ENCODE results near the gene COMMD3. TPM values are rescaled to one million over a fixed set of nuclear protein-coding genes. Genes with fewer than 3 reads are reported as not detected.
A peak's percentile ranks its signal among the peaks of the same experiment; 100 is the strongest.

Gene COMMD3
- polyA plus RNA-seq, 1 donor from 2014 or later = 272 TPM

- Histone ChIP-seq H2AFZ (ENCODE audit: low read depth, low read length) (peak overlapping the region; percentile 78), H3K9me2 (ENCODE audit: insufficient read depth, low read length) (no peaks in the 10 kb centered on the region), H3K9me3 (ENCODE audit: low read length) (no peaks in the 10 kb centered on the region), H3K9ac (ENCODE audit: low read length) (peak overlapping the region; percentile 91), H3K27me3 (ENCODE audit: insufficient read depth, low read depth, low read length) (peaks cover 69% of the 10 kb centered on the region), H3K4me3 (ENCODE audit: low read length) (peak overlapping the region; percentile 83), H3K36me3 (ENCODE audit: insufficient read depth, low read length) (no peaks in the 10 kb centered on the region), H3K79me2 (replicated peaks; ENCODE audit: insufficient read depth, low read length) (peaks cover 62% of the 10 kb centered on the region), H4K20me1 (ENCODE audit: insufficient read depth) (peaks cover 14% of the 10 kb centered on the region), H3K4me2 (ENCODE audit: low read length) (no peak overlapping the region), H3K27ac (ENCODE audit: low read length) (peak overlapping the region; percentile 69), H3F3A (ENCODE audit: insufficient read depth, low read length, poor library complexity, severe bottlenecking) (peaks cover 8% of the 10 kb centered on the region)
- TF ChIP-seq MXI1 (conservative IDR thresholded peaks at IDR 0.05; ENCODE audit: poor library complexity, severe bottlenecking) (peak; percentile 56), REST (IDR thresholded peaks at IDR 0.05; ENCODE audit: borderline replicate concordance) (no peak), SMC3 (conservative IDR thresholded peaks at IDR 0.05; ENCODE audit: poor library complexity) (peak; percentile 39), RAD21 (conservative IDR thresholded peaks at IDR 0.05) (peak; percentile 39)
Measured at GRCh38 chr10:22321156-22321923, 5.2 kb downstream of the COMMD3 start.

GRCh38 chr10:22321924-22322640, 5.9 kb downstream of the COMMD3 start:
- H3K9me3 ChIP-seq (ENCODE audit: low read length) = no peaks in the 10 kb centered on the region
- H3K4me3 ChIP-seq (ENCODE audit: low read length) = peak overlapping the region; percentile 69
- TF ChIP-seq SMC3 (conservative IDR thresholded peaks at IDR 0.05; ENCODE audit: poor library complexity) = no peak
- peak; percentile 39 for TF ChIP-seq POLR2AphosphoS5 (IDR thresholded peaks at IDR 0.05)
- TF ChIP-seq CTCF (IDR thresholded peaks at IDR 0.05; ENCODE audit: poor library complexity, severe bottlenecking) = no peak
- peak; percentile 99 for TF ChIP-seq EZH2 (IDR thresholded peaks at IDR 0.05; ENCODE audit: borderline replicate concordance, insufficient read depth, low read length, poor library complexity, severe bottlenecking)
- peak; percentile 11 for TF ChIP-seq MXI1 (conservative IDR thresholded peaks at IDR 0.05; ENCODE audit: poor library complexity, severe bottlenecking)
- H3F3A ChIP-seq (ENCODE audit: insufficient read depth, low read length, poor library complexity, severe bottlenecking) = peaks cover 4% of the 10 kb centered on the region
- peaks cover 14% of the 10 kb centered on the region for H4K20me1 ChIP-seq (ENCODE audit: insufficient read depth)
- peaks cover 60% of the 10 kb centered on the region for H3K79me2 ChIP-seq (replicated peaks; ENCODE audit: insufficient read depth, low read length)
- H3K9me2 ChIP-seq (ENCODE audit: insufficient read depth, low read length) = no peaks in the 10 kb centered on the region
- peak overlapping the region; percentile 65 for H3K9ac ChIP-seq (ENCODE audit: low read length)
- H2AFZ ChIP-seq (ENCODE audit: low read depth, low read length) = no peak overlapping the region
- peaks cover 75% of the 10 kb centered on the region for H3K27me3 ChIP-seq (ENCODE audit: insufficient read depth, low read depth, low read length)
- no peak overlapping the region for H3K27ac ChIP-seq (ENCODE audit: low read length)
- peak overlapping the region; percentile 36 for H3K4me2 ChIP-seq (ENCODE audit: low read length)
- H3K36me3 ChIP-seq (ENCODE audit: insufficient read depth, low read length) = peaks cover 7% of the 10 kb centered on the region

Data from neural cell (in vitro differentiated cells).